ENCODE measurements around the gene PPP1R9B.

Gene PPP1R9B

GRCh38 chr17:50187751-50188530, 37.5 kb upstream of the PPP1R9B start:
- no peak for DNase-seq

DNA sequence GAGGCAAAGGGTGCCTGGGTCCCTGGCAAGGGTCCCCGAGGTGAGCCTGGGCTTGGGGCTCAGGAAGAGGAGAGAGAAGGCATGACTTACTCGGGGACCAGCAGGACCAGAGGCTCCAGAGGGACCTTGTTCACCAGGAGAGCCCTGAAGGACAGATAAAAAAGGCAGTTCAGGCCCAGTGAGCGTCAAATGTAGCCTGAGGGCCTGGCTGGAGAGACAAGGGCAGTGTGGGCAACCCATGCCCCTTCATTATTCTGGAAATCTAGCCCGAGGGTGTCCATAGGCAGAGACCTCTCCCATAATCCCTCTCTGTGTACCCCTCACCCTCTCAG, 36.9 kb upstream of the PPP1R9B start:
- DNase-seq = no peak

DNA sequence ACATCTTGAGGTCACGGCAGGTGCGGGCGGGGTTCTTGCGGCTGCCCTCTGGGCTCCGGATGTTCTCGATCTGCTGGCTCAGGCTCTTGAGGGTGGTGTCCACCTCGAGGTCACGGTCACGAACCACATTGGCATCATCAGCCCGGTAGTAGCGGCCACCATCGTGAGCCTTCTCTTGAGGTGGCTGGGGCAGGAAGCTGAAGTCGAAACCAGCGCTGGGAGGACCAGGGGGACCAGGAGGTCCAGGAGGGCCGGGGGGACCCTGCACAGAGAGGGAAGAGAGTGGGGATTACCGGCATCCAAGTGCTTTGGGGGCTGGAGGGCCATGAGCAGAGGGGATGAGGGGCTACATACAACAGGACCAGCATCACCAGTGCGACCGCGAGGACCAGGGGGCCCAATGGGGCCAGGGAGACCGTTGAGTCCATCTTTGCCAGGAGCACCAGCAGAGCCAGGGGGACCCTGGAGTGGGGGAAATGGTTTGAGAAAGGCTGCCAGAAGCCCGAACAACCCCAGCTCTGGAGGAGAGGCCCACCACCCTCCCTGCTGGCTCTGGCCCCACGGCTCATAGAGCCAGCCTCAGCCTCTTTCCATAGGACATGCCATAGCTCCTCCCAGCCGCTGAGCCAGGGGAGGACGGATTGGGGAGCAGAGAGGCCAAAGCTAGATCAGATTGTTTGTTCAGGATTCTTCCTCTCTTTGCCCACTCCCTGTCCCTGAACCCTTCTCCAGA, 36.4 kb upstream of the PPP1R9B start:
- DNase-seq = no peak

DNA sequence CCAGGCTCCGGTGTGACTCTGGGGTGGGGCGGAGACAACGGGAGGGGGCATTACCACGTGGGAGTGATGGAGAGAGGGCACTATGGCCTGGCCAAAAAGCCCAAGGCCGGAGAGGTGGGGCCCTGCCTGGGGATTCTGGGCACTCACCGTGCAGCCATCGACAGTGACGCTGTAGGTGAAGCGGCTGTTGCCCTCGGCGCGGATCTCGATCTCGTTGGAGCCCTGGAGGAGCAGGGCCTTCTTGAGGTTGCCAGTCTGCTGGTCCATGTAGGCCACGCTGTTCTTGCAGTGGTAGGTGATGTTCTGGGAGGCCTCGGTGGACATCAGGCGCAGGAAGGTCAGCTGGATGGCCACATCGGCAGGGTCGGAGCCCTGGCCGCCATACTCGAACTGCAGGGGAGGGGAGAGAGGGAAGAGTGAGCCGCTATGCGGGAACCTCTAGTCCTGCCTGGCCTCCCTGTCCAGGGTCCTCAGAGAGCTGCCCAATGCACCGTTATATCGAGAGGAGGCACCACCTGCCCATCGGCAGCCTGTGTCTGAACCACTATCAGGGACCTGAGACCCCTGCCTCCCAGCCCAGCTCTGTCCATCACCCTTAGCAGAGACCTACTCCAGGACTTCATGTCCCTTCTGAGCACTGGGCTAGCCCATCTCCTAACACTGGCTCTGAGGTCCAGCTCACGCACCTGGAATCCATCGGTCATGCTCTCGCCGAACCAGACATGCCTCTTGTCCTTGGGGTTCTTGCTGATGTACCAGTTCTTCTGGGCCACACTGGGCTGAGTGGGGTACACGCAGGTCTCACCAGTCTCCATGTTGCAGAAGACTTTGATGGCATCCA, 35.4 kb upstream of the PPP1R9B start:
- no peak for DNase-seq

- no peak for DNase-seq
These were observed 34.3 kb upstream of the PPP1R9B start for GRCh38 chr17:50184611-50185398.

DNA sequence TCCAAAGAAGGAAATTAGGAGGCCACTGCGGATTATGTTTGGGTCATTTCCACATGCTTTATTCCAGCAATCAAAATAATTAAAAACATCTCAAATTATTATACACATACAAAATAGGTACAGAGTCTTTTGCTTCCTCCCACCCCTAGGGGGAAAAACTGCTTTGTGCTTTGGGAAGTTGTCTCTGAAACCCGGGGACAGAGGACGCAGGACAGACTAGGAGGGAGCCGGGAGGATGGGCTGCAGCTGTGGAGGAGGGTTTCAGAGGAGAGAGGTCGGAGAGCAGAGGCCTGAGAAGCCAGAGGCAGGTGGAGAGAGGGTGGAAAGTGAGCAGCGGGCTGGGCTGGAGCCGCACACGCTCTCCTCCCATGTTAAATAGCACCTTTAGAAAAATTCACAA, 33.6 kb upstream of the PPP1R9B start:
- no peak for DNase-seq

GRCh38 chr17:50183421-50183994, 33.0 kb upstream of the PPP1R9B start:
- no peak for DNase-seq

DNA sequence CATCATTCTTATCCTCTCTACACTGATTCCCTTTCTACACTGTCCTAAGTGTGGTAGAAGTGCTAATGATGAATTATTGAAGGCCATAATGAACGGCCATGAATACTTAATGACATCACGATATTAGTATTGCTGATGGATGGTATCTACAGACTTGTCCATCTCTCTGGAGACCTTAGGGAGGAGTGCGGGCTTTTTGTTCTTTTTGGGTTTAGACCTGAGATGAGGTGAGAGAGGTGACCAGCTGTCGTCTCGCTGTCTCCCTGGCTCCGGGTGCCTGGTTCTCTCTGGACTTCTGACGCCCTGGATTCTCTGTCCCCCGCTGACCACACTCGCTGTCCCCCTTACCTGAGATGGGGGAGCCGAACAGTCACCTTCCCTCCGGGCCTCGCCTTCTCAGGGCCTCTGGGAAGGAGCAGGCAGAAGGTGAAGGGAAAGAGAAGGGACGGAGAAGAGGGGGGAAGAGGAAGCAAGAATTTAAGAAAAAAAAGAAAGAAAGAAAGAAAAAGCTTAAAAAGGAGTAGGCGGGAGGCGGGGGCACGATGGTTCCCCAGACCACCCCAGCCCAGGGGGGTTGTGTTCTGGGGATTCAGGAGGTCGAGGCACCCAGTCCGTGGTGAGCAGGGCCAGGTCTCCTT, 32.4 kb upstream of the PPP1R9B start:
- no peak for DNase-seq

GRCh38 chr17:50181591-50182560, 31.4 kb upstream of the PPP1R9B start:
- DNase-seq = no peak

- no peak for DNase-seq
These were observed 30.7 kb upstream of the PPP1R9B start for GRCh38 chr17:50181144-50181543.

DNA sequence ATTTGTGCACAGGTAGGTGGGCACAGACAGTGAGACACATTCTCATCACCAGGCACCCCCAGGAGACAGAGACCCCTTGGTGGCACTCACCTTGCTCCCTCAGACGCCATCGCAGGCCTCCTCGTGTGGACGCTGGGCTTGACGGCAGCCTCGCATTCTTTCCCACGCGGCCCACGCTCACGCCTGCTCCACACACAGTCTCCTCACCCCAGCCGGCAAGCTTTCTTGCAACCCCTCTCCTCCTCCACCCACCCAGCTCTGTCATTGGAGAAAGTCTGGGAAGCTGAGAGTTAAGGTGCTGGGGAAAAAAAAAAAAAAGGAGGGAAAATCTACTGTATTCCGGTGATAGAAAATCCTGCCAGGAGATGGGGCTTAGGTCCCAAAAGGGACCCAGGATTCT, 30.1 kb upstream of the PPP1R9B start:
- no peak for DNase-seq

DNA sequence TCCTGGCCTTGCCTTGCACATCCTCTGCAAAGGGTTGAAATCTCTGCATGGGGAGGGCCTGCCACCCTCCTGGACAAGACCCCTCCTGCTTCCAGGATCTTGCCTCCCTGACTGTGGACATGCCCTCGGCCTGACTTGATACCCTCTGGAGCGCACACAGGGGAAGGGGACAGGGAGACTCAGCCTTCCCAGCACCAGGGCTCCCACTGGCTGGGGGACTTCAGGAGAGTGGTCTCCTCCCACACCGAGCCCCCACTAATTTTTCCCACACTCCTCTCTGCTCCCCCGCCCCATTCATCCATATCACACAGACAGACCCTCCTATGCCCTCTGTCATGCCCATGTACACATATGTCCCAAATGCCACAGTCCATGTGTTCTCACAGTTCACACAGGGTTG, 29.6 kb upstream of the PPP1R9B start:
- no peak for DNase-seq

GRCh38 chr17:50177983-50178834, 27.7 kb upstream of the PPP1R9B start:
- peak; percentile 55 for DNase-seq

DNA sequence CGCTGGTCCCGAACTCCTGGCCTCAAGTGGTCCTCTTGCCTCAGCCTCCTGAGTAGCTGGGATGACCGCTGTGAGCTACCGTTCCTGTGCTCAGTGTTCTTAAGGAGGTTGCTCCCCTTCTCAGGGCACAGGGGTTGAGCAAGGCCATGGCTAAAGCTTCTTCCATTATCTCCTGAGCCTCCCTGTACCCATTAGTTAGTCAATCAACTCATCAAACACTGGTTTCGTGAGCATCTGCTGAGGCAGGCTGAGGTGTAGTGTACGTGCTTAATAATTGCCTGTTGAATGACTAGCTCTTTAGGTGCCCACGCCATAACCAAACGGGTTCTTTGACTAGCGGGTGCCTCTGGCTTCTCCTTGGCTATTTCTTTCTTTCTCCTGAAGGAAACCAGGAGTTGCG, 27.0 kb upstream of the PPP1R9B start:
- no peak for DNase-seq

- no peak for DNase-seq
These were observed 26.3 kb upstream of the PPP1R9B start for GRCh38 chr17:50176559-50177357.

- DNase-seq = no peak
These were observed 24.7 kb upstream of the PPP1R9B start for GRCh38 chr17:50175035-50175807.

DNA sequence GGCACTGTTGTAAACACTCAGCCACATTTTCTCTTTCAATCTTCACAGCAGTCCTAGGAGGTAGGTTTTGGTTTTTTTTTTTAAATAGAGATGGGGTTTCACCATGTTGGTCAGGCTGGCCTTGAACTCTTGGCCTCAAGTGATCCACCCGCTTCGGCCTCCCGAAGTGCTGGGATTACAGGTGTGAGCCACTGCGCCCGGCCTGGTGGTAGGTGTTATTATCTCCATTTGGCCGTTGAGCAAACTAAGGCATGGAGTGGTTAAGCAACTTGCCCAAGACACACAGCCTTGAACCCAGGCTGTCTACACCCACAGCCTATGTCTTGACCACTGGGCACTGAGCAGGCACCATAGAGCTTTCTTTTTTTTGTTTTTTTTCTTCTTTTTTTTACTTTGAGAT, 24.0 kb upstream of the PPP1R9B start:
- DNase-seq = no peak

GRCh38 chr17:50173335-50173941, 23.0 kb upstream of the PPP1R9B start:
- DNase-seq = no peak

All from NCI-H446 treated with DMSO at 0.1 percent for 48 hours (cell line).